ENCODE measurements around the gene WDPCP.

DNA sequence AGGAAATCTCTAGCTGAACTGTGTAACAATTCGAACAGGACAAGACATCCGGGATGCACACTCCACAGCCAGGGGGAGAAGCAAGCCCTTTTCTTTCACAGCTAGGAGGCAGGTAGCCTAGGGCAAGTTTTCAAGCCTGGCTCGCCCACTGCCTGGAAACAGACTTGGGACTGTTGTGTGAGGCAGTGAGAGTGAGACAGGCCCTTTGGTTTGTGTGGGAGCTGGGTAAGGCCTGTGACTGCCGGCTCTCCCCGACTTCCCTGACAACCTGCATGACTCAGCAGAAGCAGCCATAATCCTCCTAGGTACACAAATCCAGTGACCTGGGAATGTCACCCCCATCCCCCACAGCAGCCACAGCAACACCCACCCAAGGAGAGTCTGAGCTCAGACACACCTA lies 179.7 kb downstream of the WDPCP start:
- TF ChIP-seq ZFP36 (IDR thresholded peaks at IDR 0.05; ENCODE audit: borderline replicate concordance, partially characterized antibody) (no peak), ESRRA (IDR thresholded peaks at IDR 0.05; ENCODE audit: borderline replicate concordance, low read length) (no peak)
- TF ChIP-seq, protein P1, sequence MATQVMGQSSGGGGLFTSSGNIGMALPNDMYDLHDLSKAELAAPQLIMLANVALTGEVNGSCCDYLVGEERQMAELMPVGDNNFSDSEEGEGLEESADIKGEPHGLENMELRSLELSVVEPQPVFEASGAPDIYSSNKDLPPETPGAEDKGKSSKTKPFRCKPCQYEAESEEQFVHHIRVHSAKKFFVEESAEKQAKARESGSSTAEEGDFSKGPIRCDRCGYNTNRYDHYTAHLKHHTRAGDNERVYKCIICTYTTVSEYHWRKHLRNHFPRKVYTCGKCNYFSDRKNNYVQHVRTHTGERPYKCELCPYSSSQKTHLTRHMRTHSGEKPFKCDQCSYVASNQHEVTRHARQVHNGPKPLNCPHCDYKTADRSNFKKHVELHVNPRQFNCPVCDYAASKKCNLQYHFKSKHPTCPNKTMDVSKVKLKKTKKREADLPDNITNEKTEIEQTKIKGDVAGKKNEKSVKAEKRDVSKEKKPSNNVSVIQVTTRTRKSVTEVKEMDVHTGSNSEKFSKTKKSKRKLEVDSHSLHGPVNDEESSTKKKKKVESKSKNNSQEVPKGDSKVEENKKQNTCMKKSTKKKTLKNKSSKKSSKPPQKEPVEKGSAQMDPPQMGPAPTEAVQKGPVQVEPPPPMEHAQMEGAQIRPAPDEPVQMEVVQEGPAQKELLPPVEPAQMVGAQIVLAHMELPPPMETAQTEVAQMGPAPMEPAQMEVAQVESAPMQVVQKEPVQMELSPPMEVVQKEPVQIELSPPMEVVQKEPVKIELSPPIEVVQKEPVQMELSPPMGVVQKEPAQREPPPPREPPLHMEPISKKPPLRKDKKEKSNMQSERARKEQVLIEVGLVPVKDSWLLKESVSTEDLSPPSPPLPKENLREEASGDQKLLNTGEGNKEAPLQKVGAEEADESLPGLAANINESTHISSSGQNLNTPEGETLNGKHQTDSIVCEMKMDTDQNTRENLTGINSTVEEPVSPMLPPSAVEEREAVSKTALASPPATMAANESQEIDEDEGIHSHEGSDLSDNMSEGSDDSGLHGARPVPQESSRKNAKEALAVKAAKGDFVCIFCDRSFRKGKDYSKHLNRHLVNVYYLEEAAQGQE (IDR thresholded peaks at IDR 0.05), result no peak

Measured in A549 (cell line).